ENCODE data around the gene RAET1L.
"Not testable (repeated sequence)": the region's sequence is repeated elsewhere in the genome, so short reads cannot be mapped to it uniquely, and the experiment has no call there.

RAET1L gene

DNA sequence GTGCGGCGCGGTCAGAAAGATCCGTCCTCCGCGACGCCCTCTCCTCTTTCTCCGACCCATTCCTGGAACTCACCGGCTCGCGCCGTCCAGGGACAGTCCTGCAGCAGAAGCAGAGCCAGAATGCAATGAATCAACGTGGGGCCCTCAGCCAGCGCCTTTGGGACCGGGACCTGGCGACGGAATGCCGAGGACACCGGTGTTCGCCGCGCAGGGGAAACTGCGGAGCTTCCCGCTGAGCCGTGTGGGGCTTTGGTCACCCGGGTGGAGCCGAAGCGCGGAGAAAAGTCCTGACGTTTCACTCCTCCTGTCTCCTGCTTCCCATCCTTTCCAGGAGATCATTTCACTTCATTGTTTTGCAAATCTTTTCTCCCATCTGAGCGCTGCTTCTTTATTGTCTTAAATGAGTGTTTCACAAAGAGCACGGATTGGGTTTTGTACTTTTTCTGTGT, 35.1 kb downstream of the RAET1L start:
- no peak for DNase-seq

DNA sequence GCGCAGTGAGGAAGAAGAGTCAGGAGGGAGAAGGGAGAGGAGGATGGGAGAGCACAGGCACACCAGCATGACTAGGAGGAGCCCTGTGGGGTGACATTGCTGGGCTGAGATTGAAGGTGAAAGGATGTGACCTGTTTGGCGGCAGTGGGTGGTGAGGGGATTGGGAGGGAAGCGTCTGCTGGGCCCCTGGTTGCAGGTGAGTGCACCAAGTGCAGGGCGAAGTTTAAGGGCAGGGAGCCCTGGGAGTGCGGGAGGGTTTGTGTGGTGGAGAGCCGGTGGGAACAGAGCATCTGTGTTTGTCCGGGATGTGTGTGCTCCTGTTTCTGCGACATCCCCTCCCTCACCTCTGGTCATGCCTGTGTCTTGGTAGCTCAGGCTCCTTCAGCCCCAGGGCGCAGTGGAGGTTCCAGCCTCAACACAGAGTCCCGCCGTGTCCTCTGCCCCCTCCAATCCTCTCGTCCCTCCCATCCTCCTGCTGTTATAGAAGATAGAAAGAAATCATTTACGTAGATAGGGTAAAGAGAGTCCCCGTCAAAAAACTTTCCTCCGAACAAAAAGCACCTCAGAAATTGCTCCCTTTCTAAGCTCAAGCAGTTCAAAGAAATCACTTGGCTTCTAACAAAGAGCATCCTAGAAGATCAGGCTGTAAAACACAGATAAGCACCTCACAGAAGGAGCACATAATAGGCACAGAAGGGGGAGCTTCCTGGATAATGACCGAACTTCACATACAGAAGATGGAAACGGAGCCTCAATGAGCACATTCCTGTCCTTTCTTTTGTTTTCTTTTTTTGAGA, 36.6 kb downstream of the RAET1L start:
- no peak for DNase-seq

DNA sequence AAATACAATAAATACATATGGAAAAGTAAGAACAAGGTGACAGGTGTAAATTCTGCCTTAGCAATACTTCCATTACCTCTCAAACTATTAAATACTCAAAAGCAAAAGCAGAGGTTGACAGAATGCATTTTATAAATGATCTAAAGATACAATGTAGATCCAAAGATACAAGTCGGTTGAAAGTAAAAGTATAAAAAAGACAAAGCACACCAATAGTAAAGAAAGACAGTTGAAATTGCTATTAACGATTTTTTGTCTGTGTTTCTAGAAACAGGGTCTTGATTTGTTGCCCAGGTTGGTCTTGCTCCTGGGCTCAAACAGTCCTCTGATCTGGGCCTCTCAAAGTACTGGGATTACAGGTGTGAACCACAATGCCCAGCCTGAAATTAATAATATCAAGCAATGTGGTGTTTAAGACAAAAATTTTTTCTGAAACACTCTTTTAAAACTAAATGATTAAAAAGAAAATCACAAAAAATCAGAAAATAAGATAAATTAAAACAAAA, 37.7 kb downstream of the RAET1L start:
- no peak for DNase-seq

DNA sequence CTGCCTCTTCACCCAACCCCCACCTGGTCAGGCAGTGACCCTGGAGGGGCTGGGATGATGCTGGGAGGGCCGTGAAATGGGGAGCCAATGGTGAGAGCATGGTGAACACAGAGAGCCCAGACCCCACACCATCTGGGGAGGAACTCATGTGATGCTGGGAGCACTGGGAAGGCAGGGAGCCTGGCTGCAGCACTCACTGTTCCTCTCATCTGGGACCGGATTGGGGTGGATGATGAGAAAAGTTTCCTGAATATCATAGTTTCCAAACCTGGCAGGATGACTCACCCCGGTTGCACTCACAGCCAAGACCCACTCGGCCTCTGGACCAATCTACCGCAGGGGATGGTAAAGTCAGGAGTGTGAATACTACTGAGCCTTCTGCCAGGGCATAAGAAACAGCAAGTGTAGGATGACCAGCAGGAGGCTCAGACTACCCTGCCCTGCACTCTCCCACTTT, 39.8 kb downstream of the RAET1L start:
- no peak for DNase-seq

DNA sequence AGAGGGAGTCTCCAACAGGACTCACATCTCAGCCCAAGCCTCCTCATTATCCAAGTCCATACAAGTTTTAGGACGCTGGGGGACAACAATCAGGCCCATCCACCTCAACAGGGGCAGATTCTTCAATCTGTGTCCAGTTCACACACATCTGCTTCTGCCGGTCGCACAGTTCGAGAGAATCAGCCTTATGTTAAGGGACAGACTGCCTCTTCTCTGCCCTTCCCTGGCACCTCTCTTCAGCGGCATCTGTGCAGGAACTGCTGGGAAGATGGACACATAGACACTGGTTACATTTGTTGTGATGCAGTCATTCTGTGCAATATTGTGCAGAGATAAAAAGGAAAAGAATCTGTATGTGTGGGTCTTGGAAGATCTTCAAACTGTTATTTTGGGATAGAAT, 40.6 kb downstream of the RAET1L start:
- no peak for DNase-seq

DNA sequence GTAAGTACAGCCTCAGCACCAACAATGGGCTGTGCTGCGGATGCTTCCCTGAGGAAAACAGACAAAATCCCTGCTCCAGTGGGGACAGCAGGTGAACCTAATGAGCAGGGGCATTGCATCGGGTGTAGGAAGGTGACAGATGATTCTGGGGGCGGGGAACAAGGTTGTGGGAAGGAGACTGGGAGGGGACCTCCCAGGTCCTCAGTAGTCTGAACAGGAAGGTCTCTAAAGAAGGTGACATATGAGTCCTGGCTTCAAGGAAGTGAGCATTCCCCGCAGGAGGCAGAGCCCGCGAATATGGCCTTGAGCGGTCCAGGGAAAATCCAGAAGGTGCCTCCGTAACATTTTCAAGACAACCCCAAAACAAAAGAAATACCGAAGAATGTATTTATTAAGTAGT, 42.2 kb downstream of the RAET1L start:
- DNase-seq = no peak

DNA sequence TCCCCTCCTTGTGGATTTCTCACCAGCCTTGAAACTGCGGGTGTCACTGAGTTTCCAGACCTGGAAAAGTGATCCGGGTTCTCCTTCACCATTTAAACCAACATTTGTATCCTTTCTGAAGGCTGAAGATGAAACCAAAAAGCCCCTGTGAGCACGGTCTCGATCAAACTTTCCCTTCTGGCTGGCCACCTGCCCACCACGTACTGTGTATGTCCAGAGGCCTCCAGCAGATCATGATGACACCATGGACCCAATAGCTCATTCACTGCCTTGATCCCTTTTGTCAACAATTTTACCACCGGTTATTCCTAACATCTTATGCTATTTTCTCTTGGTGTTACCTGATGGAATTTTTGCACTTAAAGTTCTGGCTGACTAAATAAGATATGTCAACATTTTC, 46.0 kb downstream of the RAET1L start:
- DNase-seq = no peak

DNA sequence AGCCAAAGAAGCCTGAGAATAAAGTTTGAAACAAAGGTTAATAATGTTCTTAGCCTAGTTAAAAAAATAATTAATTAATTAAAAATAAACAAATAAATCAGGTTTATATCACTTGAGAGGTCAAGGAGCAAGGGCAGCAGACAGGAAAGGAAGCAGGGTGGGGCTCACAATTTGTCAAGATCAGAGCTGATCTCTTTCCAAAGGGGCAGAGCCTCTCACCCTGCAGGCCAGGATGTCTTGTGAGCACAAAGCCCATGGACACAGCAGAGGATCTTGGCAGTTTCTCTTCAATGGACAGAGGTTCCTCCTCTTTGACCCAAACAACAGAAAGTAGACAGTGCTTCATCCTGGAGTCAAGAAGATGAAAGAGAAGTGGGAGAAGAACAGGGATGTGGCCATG, 46.7 kb downstream of the RAET1L start:
- DNase-seq = no peak

DNA sequence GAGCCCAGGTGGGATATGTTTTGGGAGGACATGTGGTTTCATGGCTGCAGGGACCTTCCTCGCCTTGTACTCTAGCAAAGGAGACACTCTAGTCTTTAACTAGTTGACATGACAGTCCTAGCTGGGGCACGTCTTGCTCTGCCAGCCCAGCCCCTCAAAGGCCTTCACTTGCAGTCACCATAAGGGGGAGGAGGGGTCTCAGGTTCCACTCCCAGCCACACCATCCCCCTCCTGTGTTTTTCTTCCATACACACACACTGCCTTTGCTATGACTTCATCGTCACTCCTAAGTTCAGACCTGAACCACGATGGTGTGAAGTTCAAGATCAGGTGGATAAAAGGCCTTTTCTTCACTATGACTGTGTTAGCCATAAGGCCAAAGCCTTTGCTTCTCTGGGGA, 48.1 kb downstream of the RAET1L start:
- no peak for DNase-seq

DNA sequence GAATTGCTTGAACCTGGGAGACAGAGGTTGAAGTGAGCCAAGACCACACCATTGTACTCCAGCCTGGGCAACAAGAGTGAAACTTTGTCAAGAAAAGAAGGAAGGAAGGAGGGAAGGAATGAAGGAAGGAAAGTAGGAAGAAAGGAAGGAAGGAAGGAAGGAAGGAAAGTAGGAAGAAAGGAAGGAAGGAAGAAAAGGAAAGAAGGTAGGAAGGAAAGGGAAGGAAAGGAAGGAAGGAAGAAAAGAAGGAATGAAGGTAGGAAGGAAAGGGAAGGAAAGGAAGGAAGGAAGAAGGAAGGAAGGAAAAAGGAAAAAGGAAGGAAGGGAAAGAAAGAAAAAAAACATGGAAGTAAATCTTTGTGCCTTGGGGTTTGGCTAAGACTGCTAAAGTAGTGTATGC, 49.9 kb downstream of the RAET1L start:
- no peak for DNase-seq

DNA sequence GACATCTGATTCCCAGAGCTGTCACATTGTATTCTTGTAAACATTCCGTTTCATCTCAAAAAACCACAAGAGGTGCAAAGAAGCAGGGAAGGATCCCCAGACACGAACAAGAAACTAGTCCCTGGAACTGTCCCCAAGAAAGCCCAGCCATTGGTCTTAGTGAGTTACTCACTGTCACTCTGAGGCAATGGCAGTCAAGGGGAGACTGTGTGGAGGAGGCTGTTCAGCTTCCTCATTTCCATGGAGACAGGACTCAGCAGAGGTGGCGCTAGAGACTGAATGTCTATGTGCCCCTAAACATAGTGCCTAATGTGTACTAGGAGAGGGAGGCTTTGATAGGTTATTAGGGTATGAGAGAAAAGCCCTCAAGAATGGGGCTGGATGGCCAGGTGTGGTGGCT, 50.5 kb downstream of the RAET1L start:
- DNase-seq = no peak

DNA sequence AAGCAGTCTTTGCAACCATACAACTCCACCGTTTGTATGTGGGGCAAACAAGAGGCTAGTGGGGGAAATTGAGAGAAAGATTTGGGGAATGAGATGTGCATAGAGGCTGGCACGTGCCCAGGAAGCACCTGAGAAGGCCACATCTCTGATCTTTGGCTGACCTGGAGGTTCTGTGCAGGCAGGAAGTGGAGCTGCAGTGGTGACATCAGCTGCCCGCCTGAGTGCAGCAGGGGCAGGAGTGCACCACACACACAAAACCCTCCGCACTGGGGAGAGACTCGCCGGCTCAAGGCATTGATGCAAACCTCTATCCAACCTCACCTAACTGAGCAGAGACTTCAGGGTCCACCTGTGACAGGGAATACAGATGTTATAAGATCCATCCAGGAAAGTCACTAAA, 50.9 kb downstream of the RAET1L start:
- not testable (repeated sequence) for DNase-seq

DNA sequence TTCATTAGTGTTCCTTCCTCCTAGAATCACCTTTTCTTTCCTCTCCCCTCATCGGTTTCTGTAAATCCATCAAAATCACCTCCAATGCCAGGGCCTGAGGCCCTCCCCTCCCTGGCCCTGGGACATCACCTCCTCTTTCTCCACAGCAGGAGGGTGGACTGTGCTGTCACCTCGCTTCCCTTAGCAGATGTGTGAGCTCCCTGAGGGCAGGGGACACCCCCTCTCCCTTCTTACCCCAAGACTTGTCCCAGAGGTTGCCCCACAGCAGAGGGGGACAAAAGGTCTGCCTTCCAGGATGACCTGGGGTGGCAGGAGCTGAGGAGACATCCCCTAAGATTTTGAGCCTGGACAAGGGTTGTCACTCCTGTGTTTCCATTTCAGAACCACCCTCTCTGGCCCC, 55.7 kb downstream of the RAET1L start:
- no peak for DNase-seq

DNA sequence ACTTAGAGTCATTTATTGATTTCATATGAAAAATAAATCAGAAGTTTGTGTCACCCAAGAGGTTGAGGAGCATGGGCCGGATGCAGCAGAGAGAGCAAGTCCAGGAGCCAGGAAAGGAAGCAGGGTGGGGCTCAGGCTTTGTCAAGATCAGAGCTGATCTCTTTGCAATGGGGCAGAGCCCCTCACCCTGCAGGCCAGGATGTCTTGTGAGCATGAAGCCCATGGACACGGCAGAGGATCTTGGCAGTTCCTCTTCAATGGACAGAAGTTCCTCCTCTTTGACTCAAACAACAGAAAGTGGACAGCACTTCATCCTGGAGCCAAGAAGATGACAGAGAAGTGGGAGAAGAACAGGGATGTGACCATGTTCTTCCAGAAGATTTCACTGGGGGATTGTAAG, 56.4 kb downstream of the RAET1L start:
- not testable (repeated sequence) for DNase-seq
